Uterine smooth muscle cell (primary cell): ENCODE data around the gene HPX. TPM values are rescaled to one million over a fixed set of nuclear protein-coding genes. Genes with fewer than 3 reads are reported as not detected.

Source experiments
- total RNA-seq: library from RNA; depleted of rRNA; stranded (reverse); fragments of >200 nt; gene quantifications from 2 replicates; pipeline ENCODE4 v1.2.3, GENCODE V29; 2014

The HPX gene
- 0.33 and 0.50 TPM in 2 replicates for total RNA-seq

GRCh38 chr11:6440906-6441358 is at the start of gene HPX:
HPX (minus strand) TSS chr11:6440987; CDS start chr11:6440963, 24 bp downstream.

GRCh38 chr11:6481012-6481923 is 40.5 kb upstream of the HPX start, which contains the start of the genes ARFIP2 and TIMM10B:
ARFIP2 (minus strand) TSS chr11:6481331; CDS start chr11:6480421, 910 bp downstream.
TIMM10B (plus strand) TSS chr11:6481501; CDS start chr11:6481517, 16 bp downstream.

GRCh38 chr11:6473451-6474412 is 32.9 kb upstream of the HPX start, which contains the start of gene TRIM3:
TRIM3 (minus strand) TSS chr11:6473941; CDS start chr11:6465695, 8,246 bp downstream.

GRCh38 chr11:6419009-6419631 is 21.7 kb downstream of the HPX start, which contains the start of gene APBB1:
APBB1 (minus strand) TSS chr11:6419094; CDS start chr11:6411347, 7,747 bp downstream.

GRCh38 chr11:6389905-6390717 is 50.7 kb downstream of the HPX start, which contains the start of gene SMPD1:
SMPD1 (plus strand) TSS chr11:6390474; CDS start chr11:6390599, 125 bp downstream.

Other genes with a start within 250 kb of the HPX start
- gene OR52W1, start 241.8 kb downstream of the HPX start, total RNA-seq: not detected in 2 replicates
- not detected in 2 replicates for gene C11orf42, start 235.4 kb downstream of the HPX start, total RNA-seq
- gene FHIP1B, start 206.4 kb downstream of the HPX start, total RNA-seq: 13.0 and 15.3 TPM in 2 replicates
- gene CNGA4, start 201.9 kb downstream of the HPX start, total RNA-seq: under 0.01 TPM in 1 of 2 replicates, not detected in the other
- gene CCKBR, start 181.1 kb downstream of the HPX start, total RNA-seq: not detected in 2 replicates
- 216 and 432 TPM in 2 replicates for gene CAVIN3, start 120.5 kb downstream of the HPX start, total RNA-seq
- gene SMPD1, start 50.5 kb downstream of the HPX start, total RNA-seq: 28.7 and 39.2 TPM in 2 replicates
- 45.4 and 50.5 TPM in 2 replicates for gene APBB1, start 21.9 kb downstream of the HPX start, total RNA-seq
- 19.5 and 27.4 TPM in 2 replicates for gene TRIM3, start 33.0 kb upstream of the HPX start, total RNA-seq
- gene ARFIP2, start 40.3 kb upstream of the HPX start, total RNA-seq: 56.0 and 66.1 TPM in 2 replicates
- gene TIMM10B, start 40.5 kb upstream of the HPX start, total RNA-seq: 44.7 and 51.0 TPM in 2 replicates
- gene DNHD1, start 56.3 kb upstream of the HPX start, total RNA-seq: 9.0 and 12.2 TPM in 2 replicates
- gene RRP8, start 162.6 kb upstream of the HPX start, total RNA-seq: 12.0 and 13.8 TPM in 2 replicates
- 248 and 367 TPM in 2 replicates for gene ILK, start 162.8 kb upstream of the HPX start, total RNA-seq
- gene TAF10, start 171.2 kb upstream of the HPX start, total RNA-seq: 25.3 and 45.6 TPM in 2 replicates
- 83.6 and 123 TPM in 2 replicates for gene TPP1, start 178.4 kb upstream of the HPX start, total RNA-seq
- gene DCHS1, start 214.8 kb upstream of the HPX start, total RNA-seq: 35.2 and 50.1 TPM in 2 replicates
- gene MRPL17, start 242.4 kb upstream of the HPX start, total RNA-seq: 112 and 118 TPM in 2 replicates